SH-SY5Y (cell line): Measurements from ENCODE around the gene DNAJA3.

Source experiments
- GATA2 ChIP-seq: IDR thresholded peaks from 2 replicates; pipeline ENCODE4 v1.6.1; 2011; ENCODE audit warnings: mild to moderate bottlenecking, low read depth, low read length
- GATA3 ChIP-seq: IDR thresholded peaks from 2 replicates; pipeline ENCODE4 v1.6.1; 2011; ENCODE audit warnings: low read depth, mild to moderate bottlenecking, low read length, moderate library complexity

DNA sequence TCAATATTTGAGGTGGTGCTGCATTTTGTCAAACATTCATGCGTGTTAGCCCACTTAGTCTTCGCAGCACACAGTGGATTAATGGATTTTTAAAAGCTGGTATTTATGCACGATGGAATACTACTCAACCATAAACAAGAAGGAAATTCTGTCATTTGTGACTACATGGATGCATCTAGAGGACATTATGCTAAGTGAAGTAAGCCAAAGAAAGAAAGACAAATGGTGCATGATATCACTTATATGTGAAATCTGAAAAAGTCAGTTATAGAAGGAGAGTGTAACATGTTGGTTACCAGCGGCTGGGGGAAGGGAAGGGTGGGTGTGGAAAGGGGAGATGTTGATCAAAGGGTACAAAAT, 73.5 kb downstream of the DNAJA3 start:
- TF ChIP-seq GATA2, result no peak
- no peak for TF ChIP-seq GATA3
